ENCODE measurements around the gene RNASE13.

DNA sequence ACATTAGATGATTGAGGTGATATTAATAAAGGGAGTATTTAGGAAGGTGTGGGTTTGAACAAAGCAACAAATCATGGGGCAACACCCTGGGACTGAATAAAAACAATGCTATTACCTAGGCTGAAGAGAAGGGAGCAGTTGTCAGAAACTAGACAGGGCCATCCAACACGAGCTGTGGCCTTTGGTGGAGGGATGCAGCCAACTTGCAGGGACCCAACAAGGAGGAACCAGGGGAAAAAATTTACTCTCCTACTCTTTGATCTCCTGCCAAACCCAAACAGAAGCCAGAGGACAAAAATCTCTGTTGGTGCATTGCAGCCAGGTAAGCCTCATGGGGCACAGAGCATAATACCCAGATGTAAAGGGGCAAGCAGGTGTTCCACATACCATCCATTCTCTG lies 23.5 kb downstream of the RNASE13 start:
- TF ChIP-seq POLR2A (IDR thresholded peaks at IDR 0.05; ENCODE audit: low read length): no peak
- TF ChIP-seq GATA1 (IDR thresholded peaks at IDR 0.05; ENCODE audit: low read depth, low read length): no peak

Measured in erythroblast (primary cell).